ENCODE results near the gene PPP2R1A.

The PPP2R1A gene

DNA sequence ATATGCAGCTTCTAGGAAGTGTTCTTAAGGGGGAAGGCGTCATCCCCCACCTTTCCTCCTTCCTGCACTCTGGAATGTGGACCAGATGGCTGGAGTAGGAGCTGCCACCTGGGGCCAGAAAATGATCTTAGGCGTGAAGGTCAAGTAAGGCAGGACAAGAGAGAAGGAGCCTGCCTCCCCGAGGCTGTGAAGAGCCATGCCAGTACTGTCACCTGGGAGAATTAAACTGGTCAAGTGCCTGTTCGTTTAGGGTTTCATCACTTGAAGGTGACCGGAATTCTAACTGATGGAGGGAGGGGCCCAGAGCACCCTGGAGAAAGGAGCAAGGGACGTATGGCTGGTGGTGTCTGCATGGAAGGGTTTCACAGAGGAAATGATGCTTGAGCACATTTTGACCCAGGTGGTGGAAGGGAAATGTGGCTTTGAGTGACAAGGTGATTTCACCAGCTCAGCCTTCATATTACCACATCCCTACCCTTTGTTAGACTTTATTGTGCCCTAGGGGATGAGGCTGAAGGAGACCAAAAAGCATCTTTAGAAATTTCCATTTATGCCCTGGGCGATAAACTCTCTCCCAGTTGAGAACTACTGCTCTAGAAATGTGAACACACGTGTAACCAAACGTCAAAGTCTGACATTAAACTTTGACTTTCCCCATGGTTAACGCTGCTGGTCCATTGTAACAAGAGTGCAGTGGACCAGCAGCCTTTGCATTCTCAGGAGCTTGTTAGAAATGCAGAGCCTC lies 37.5 kb downstream of the PPP2R1A start:
- H3K27me3 ChIP-seq (ENCODE audit: insufficient read depth, low read depth, severe bottlenecking) = no peaks in the 10 kb centered on the region
- peaks cover 62% of the 10 kb centered on the region for H3K36me3 ChIP-seq
- TF ChIP-seq, protein P1, sequence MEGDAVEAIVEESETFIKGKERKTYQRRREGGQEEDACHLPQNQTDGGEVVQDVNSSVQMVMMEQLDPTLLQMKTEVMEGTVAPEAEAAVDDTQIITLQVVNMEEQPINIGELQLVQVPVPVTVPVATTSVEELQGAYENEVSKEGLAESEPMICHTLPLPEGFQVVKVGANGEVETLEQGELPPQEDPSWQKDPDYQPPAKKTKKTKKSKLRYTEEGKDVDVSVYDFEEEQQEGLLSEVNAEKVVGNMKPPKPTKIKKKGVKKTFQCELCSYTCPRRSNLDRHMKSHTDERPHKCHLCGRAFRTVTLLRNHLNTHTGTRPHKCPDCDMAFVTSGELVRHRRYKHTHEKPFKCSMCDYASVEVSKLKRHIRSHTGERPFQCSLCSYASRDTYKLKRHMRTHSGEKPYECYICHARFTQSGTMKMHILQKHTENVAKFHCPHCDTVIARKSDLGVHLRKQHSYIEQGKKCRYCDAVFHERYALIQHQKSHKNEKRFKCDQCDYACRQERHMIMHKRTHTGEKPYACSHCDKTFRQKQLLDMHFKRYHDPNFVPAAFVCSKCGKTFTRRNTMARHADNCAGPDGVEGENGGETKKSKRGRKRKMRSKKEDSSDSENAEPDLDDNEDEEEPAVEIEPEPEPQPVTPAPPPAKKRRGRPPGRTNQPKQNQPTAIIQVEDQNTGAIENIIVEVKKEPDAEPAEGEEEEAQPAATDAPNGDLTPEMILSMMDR (IDR thresholded peaks at IDR 0.05; ENCODE audit: low read depth, low read length) = peak; percentile 27; the same call in 1 of the 2 replicates
- peak; percentile 54 for DNase-seq
- no peaks in the 10 kb centered on the region for H3K9me3 ChIP-seq (ENCODE audit: severe bottlenecking)
- peak overlapping the region; percentile 44; the same call in 1 of the 2 replicates for H3K27ac ChIP-seq
- H3K4me3 ChIP-seq (ENCODE audit: low read depth, low read length) = no peak overlapping the region

DNA sequence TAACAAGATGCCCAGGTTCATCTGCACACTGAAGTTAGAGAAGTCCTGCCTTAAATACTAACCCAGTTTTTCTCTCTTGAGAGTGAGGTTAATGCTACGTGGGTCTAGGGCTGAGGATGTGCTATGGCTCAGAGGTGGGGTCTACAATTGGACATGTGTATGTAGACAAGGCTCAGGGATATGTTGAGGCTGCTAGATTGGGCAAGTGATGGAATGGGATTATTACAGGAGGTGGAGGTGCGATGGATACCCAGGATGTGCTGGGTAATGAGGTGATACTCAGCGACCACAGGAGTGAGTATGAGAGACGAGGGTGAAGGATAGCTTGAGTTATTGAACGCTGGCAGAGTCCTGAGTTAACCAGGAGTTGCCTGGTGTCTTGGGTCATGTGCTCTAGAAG lies 38.1 kb downstream of the PPP2R1A start:
- TF ChIP-seq, protein P1 (IDR thresholded peaks at IDR 0.05; ENCODE audit: low read depth, low read length) = no peak
- peaks cover 56% of the 10 kb centered on the region for H3K36me3 ChIP-seq
- no peaks in the 10 kb centered on the region for H3K9me3 ChIP-seq (ENCODE audit: severe bottlenecking)
- H3K27me3 ChIP-seq (ENCODE audit: insufficient read depth, low read depth, severe bottlenecking) = no peaks in the 10 kb centered on the region
- no peak overlapping the region for H3K4me3 ChIP-seq (ENCODE audit: low read depth, low read length)
- DNase-seq = no peak
- no peak overlapping the region for H3K27ac ChIP-seq

DNA sequence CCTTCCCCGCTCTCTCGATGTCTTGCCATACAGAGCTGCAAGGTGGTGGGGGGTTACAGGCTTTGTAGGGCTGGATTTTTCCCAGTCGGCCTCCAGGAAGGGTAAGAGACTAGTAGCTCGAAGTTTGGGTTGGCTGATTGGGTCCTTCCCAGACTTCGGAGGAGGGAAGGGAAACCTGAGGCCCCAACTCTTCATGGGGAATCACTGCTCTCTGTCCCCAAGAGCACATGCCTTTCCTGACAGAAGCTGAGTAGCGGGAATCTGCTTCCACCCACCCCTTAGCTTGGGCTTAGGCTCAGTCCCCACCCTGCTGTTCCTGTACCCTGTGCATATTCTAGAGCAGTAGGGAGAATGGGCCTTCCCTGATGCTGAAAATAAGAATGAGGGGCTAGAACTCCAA lies 39.7 kb downstream of the PPP2R1A start:
- peaks cover 41% of the 10 kb centered on the region for H3K36me3 ChIP-seq
- TF ChIP-seq, protein P1 (IDR thresholded peaks at IDR 0.05; ENCODE audit: low read depth, low read length) = no peak
- no peak for DNase-seq
- no peak overlapping the region for H3K4me3 ChIP-seq (ENCODE audit: low read depth, low read length)
- no peaks in the 10 kb centered on the region for H3K9me3 ChIP-seq (ENCODE audit: severe bottlenecking)
- H3K27me3 ChIP-seq (ENCODE audit: insufficient read depth, low read depth, severe bottlenecking) = no peaks in the 10 kb centered on the region
- no peak overlapping the region for H3K27ac ChIP-seq

DNA sequence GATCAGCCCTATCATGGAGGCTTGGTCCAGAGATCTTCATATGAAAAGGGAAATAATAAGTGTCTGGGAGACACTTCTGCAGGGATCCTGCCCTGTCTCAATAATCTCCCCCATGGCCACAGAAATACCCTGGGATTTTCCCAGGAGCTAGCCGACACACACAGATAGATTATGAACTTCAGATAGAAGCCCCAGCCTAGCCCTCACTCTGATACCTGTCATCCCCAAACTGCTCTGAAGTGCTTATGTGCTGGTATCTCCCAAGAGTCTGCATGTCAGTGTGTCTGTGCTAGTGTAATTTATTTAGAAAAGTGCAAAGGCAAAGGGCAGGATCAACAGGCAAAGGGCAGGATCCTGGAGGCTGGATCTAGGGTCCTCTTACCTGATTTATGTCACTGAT lies 40.8 kb downstream of the PPP2R1A start:
- Histone ChIP-seq H3K27me3 (ENCODE audit: insufficient read depth, low read depth, severe bottlenecking) (no peaks in the 10 kb centered on the region), H3K27ac (no peak overlapping the region), H3K4me3 (ENCODE audit: low read depth, low read length) (no peak overlapping the region), H3K9me3 (ENCODE audit: severe bottlenecking) (no peaks in the 10 kb centered on the region), H3K36me3 (peaks cover 31% of the 10 kb centered on the region)
- no peak for DNase-seq
- TF ChIP-seq, protein P1 (IDR thresholded peaks at IDR 0.05; ENCODE audit: low read depth, low read length) = no peak

DNA sequence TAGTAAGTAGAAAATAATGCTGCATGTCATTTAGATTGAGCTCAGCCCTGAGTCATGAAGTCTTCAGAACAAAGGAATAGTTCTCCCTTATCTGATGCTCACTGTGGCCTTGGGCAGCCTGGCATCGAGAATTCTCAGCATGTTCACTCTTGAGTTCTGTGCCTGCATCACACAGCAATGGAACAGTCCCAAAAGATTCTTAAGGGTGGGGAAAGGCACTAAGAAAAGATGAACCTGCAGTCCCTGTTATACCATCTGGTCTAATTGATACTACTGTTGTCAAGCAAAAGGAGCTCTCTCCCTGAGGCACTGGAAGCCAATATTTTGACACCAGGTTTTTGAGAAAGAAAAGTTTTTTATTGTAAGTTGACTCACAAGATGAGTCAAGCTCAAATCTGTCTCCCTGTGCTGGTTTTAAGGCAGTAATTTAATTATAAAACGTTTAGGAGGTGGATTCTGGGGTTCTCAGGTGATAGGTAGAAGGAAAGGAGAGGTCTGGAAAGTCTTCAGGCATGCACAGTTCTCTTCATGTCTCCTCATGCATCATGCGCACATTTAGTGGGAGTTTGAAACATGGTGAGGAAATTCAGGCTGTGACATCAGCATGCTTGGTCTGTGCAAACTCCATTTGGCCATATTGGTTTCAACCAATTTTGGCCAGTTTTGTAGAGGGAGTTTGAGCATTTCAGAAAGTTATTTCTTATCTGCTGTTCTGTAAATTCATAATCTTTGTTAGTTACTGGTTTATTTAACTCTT lies 41.5 kb downstream of the PPP2R1A start:
- H3K9me3 ChIP-seq (ENCODE audit: severe bottlenecking) = no peaks in the 10 kb centered on the region
- no peak overlapping the region for H3K4me3 ChIP-seq (ENCODE audit: low read depth, low read length)

More for the DNA sequence above, 41.5 kb downstream of the PPP2R1A start:
- no peak overlapping the region for H3K27ac ChIP-seq
- TF ChIP-seq, protein P1 (IDR thresholded peaks at IDR 0.05; ENCODE audit: low read depth, low read length) = no peak
- no peaks in the 10 kb centered on the region for H3K27me3 ChIP-seq (ENCODE audit: insufficient read depth, low read depth, severe bottlenecking)
- no peak for DNase-seq
- peaks cover 27% of the 10 kb centered on the region for H3K36me3 ChIP-seq

All from WERI-Rb-1 (cell line).